ENCODE results near the gene HNRNPR. TPM values are rescaled to one million over a fixed set of nuclear protein-coding genes. Genes with fewer than 3 reads are reported as not detected.

Gene HNRNPR
- total and polyA plus RNA-seq, 9 of the 15 experiments (the other 6 are each of a cell fraction or from before 2014, with no cell fraction given) = 80.9 to 372 (median 301) TPM

DNA sequence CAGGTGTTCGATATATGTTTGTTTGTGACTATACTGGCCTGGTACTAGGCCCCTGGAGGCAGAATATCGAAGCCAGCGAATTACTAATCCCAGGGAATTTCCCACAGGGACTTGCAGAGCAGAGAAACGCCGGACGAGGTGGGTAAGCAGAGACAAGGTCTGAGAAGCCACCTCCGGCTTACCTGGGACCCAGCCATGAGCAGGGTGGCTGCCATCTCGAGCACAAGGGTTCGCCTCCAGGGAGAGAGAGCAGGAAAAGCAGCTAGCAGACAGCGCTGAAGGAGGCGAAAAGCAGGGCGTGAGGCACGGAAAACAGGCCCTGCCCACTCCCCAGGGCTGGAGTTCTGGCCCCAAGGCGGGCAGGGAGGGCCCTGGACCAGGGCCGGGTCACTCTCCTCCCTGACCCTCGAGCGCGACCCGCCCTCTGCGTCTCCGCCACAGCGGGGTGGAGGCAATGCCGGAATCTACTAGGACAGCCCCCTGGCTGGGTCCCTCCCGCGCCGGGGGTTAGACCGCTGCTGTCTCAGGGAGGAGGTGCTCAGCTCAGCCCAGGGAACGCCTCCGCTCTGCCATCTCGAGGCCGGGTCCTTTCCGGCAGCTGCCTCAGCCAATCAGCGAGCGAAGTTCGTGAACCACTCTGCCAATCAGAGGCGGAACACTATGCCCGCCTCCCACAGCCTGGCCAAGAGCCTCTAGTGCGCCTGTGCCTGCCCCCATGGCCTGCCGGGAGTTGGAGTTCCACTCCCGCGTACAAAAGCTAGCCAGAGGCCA, 23.9 kb upstream of the HNRNPR start (continued):
- TF ChIP-seq, protein P1, sequence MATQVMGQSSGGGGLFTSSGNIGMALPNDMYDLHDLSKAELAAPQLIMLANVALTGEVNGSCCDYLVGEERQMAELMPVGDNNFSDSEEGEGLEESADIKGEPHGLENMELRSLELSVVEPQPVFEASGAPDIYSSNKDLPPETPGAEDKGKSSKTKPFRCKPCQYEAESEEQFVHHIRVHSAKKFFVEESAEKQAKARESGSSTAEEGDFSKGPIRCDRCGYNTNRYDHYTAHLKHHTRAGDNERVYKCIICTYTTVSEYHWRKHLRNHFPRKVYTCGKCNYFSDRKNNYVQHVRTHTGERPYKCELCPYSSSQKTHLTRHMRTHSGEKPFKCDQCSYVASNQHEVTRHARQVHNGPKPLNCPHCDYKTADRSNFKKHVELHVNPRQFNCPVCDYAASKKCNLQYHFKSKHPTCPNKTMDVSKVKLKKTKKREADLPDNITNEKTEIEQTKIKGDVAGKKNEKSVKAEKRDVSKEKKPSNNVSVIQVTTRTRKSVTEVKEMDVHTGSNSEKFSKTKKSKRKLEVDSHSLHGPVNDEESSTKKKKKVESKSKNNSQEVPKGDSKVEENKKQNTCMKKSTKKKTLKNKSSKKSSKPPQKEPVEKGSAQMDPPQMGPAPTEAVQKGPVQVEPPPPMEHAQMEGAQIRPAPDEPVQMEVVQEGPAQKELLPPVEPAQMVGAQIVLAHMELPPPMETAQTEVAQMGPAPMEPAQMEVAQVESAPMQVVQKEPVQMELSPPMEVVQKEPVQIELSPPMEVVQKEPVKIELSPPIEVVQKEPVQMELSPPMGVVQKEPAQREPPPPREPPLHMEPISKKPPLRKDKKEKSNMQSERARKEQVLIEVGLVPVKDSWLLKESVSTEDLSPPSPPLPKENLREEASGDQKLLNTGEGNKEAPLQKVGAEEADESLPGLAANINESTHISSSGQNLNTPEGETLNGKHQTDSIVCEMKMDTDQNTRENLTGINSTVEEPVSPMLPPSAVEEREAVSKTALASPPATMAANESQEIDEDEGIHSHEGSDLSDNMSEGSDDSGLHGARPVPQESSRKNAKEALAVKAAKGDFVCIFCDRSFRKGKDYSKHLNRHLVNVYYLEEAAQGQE (IDR thresholded peaks at IDR 0.05; ENCODE audit: borderline replicate concordance) = 0 out of 2 replicates have a peak, but pooled peaks have one; percentile 14
- TF ChIP-seq, protein P1 (CRISPR knock-in tag; IDR thresholded peaks at IDR 0.05; ENCODE audit: low read depth) = peak; percentile 68; the same call in 1 of the 2 replicates
- TF ChIP-seq NCOA2 (IDR thresholded peaks at IDR 0.05; ENCODE audit: partially characterized antibody in 2 of 2) = no peak
- TF ChIP-seq CTBP1 (IDR thresholded peaks at IDR 0.05; ENCODE audit: borderline replicate concordance) = peak; percentile 77; the same call in 1 of the 2 replicates
- no peak for TF ChIP-seq GATA2 (CRISPR knock-in tag; IDR thresholded peaks at IDR 0.05)
- TF ChIP-seq ZNF184 (CRISPR knock-in tag; IDR thresholded peaks at IDR 0.05) = no peak
- 0 out of 2 replicates have a peak, but pooled peaks have one; percentile 16 for TF ChIP-seq TOE1 (IDR thresholded peaks at IDR 0.05; ENCODE audit: borderline replicate concordance)
- TF ChIP-seq TOE1 (CRISPR knock-in tag; IDR thresholded peaks at IDR 0.05; ENCODE audit: borderline replicate concordance, low read depth) = peak; percentile 27; the same call in 1 of the 2 replicates
- TF ChIP-seq ZNF175 (CRISPR knock-in tag; IDR thresholded peaks at IDR 0.05; ENCODE audit: low read depth) = no peak
- TF ChIP-seq, protein P2, sequence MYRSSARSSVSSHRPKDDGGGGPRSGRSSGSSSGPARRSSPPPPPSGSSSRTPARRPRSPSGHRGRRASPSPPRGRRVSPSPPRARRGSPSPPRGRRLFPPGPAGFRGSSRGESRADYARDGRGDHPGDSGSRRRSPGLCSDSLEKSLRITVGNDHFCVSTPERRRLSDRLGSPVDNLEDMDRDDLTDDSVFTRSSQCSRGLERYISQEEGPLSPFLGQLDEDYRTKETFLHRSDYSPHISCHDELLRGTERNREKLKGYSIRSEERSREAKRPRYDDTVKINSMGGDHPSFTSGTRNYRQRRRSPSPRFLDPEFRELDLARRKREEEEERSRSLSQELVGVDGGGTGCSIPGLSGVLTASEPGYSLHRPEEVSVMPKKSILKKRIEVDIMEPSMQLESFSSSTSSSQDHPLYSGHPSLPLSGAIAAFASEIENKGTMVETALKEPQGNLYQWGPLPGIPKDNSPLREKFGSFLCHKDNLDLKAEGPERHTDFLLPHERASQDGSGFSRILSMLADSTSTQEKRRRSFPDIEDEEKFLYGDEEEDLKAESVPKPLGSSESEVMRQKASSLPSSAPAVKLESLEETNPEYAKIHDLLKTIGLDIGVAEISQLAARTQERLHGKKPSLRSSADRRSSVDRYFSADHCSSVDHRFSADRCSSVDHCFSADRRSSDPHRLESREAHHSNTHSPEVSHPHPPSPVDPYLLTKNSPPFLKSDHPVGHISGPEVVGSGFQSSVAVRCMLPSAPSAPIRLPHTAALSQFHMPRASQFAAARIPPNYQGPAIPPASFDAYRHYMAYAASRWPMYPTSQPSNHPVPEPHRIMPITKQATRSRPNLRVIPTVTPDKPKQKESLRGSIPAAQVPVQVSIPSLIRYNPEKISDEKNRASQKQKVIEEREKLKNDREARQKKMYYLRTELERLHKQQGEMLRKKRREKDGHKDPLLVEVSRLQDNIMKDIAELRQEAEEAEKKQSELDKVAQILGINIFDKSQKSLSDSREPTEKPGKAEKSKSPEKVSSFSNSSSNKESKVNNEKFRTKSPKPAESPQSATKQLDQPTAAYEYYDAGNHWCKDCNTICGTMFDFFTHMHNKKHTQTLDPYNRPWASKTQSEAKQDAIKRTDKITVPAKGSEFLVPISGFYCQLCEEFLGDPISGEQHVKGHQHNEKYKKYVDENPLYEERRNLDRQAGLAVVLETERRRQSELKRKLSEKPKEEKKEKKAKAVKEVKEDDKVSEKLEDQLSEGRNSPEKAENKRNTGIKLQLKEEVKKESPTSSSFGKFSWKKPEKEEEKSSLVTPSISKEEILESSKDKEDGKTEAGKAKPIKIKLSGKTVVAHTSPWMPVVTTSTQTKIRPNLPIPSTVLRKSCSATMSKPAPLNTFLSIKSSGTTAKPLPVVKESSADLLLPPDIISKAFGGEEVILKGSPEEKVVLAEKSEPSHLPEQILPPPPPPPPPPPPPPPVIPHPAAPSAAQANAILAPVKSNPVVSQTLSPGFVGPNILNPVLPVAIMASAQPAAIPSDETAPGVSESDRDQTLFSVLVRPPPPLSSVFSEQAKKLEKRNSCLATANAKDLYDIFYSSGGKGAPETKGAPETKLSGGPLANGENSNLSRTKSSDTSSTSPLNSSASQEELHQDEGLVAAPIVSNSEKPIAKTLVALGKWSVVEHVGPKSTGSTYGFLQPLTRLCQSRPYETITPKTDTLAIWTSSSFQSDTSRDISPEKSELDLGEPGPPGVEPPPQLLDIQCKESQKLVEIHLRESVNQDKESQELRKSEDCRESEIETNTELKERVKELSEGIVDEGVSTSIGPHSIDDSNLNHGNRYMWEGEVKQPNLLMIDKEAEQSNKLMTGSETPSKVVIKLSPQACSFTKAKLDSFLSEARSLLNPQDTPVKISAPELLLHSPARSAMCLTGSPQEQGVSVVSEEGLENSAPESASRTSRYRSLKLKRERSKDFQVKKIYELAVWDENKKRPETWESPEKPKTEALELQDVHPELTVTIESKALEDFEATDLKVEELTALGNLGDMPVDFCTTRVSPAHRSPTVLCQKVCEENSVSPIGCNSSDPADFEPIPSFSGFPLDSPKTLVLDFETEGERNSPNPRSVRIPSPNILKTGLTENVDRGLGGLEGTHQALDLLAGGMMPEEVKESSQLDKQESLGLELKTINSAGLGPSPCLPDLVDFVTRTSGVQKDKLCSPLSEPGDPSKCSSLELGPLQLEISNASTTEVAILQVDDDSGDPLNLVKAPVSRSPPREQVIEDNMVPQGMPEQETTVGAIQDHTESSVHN (IDR thresholded peaks at IDR 0.05; ENCODE audit: borderline replicate concordance in 1 of 2, low read depth in 1 of 2) = no peak
- TF ChIP-seq MCM5 (IDR thresholded peaks at IDR 0.05; ENCODE audit: low read depth) = no peak

Data from K562 (cell line).